HG03378 (cell line): ENCODE measurements around the gene FAAP20.

ENCODE experiments used
- ATAC-seq: cut with Tn5 transposase; IDR thresholded peaks from one replicate; pipeline ENCODE4 v1.9.1; 2021; ENCODE audit warnings: mild to moderate bottlenecking, moderate library complexity; ENCODE audit not compliant: unreplicated experiment

Gene FAAP20

DNA sequence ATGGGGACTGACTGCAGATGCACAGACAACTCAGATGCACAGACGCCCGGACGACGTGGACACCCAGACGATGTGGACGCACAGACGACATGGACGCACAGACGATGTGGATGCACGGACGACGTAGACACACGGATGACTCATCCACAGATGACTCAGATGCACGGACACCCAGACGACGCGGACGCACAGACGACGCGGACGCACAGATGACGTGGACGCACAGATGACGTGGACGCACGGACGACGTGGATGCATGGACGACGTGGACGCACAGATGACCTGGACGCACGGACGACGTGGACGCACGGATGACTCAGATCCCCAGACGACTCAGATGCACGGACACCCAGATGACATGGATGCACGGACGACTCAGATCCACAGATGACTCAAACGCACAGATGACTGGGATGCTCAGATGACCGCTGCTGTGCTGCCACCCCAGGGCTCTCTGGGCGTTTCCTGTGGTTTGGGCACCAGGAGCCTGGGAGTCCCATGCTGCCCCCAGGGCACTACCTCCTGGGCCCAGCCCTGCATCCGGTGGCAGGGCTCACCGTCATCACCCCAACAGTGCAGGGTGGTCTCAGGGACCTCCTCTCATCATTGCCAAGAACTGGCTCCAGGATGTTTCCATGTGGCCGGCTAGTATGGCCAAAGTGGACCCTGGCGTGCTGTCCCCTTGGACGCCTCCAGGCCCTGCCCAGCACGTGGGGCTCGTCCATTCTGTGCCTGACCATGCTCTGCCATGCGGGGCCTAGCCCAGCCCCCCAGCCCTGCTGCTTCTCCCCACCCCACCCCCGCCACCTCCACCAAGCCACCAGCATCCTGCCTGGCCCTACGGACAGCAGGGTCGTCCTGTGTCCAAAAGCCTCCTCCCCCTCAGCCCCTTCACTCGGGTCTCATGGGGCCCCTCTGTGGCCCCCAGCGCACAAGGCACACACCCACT lies 14.0 kb downstream of the FAAP20 start:
- no peak for ATAC-seq

DNA sequence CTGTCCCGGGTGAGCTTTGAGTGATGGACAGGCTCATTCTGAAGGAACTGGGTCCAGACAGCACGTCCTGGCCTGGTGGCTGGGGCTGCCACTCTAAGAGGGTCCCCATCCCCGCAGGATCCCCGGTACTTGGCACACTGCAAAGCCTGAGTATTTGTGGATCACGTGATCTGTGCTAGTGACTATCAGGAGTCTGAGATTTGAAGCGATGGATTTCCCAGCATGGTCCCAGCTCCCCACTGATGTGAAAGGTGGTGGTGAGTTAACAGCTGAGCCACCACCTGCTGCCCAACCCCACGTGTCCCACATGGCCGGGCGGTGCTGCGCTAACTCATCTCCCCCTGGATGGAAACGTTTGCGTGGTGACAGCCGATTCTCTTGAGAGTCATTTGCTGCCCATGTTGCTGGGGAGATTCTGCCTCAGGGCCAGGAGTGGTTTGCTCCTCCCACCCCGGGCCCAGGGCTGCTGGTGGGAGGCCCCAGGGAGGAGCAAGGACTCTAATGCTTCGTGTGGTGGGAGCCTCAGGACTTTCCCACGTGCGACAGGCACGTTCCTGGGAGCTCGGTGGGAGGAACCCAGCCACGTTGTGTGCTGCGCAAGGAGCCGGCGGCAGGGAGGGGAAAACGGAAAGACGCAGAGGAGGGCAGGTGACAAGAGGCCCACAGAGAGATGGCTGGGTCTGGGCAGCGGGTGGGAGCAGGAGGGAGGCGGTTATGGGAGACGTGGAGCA lies 15.1 kb downstream of the FAAP20 start:
- ATAC-seq = no peak

DNA sequence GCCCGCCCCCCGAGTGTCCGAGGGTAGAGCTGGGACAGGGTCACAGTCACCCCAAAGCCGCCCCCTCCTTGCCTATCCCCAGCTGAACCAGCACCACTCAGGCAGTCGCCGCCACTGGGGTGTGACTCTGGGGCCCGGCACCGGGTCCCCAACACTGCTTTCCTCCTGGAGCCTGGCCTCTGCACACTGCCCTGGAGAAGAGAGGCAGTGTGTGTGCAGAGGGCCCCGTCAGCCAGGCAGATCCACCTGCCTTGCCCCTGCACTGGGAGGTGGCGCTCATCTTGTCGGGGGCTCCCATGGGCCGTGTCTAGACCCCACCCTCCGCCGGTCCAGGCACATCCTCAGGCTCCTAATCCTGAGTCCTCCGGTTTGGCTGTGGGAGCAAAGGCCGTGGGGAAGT lies 15.7 kb downstream of the FAAP20 start:
- no peak for ATAC-seq

DNA sequence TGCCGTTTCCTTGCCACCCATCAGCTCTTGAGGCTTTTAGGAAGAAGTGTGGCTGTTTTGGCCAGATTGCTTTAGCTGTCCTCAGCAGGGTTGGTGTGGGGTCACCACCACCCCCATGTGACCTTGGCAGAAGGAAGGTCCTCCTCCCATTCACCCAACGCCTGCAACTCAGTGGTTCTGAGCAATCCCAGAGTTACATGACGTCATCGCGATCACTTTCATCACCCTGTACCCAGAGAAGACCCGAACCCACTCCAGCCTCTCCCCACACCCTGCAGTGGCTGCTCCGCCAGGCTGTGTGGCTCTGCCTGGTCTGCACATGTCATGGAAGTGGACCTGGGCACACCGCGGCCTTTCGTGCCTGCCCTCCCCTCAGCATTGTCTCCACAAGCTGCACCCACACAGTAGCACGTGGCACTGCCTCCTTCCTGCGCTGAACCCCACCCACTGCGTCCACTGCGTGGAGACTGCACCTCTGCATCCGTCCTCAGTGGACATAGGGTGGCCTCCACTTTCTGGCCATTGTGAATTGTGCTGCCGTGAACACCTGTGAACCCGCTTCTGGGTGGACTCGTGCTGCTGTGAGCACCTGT lies 16.5 kb downstream of the FAAP20 start:
- ATAC-seq = no peak

DNA sequence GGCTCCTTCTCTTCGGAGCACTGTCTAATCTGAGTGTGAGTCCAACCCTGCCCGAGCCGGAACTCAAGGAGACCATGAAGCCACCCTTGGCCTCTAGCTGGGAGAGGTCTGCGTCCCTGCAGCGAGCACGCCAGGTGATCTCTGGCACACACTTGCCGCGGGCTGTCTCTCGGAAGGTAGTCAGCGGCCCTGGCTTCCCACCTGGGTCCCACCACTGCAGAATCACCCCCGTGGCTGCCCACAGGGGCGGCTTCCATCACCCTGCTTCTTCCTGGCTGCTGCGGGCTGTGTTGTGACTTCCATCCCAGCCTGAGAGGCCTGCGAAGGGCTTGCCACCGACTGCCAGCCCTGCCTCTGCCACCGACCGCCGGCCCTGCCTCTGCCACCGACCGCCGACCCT lies 17.0 kb downstream of the FAAP20 start:
- ATAC-seq = no peak

DNA sequence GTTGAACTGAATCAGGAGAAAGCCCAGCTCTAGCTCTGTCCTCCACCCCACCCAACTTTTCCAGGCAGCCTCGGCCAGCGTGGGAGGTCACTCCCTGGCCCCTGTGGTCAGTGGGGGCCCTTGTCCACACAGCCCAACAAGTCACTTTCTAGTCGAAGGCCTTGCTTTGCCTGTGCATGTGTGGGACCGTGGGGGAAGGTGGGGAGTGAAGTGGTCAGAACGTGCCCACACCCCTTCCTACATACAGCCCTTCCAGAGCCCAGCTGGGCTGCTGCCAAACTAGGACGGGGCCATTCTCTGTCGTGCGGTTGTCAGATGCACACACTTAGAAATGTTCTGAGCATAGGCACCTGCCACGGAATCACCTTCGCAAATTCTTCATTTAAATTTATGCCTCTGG lies 18.0 kb downstream of the FAAP20 start:
- ATAC-seq = no peak

DNA sequence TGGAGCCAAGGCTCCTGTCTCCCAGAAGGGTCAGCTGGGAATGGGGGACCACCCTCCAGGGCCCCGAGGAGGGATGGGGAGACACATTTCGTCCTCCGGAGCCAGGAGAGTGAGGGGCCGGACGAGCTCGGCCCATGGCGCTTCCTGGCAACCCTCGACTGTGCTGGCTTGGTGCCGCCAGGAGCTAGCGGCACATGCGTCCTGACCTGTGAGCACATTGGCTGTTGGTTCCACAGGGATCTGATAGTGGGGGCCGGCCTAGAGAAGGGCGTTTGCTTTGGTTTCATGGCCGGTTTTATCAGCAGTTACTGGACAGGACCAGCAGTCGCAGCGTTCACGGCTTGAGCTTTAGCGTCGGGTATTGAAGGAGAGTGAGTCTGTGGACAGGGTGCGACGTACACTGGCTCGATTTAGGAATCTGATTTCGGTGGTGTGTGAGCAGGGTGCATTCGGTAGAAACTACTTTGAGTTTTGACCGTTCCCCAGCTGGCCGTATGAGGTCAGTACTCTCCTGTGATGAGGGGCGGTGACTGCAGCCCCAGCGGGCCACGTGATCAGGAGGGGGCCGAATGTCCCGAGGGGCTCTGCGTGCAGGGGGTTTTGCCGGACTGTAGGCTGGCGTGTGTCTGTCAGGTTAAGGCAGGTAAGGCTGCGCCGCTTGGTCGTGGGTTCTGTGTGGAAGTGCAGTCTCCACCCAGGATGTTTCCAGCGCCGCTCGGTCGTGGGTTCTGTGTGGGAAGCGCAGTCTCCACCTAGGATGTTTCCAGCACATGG lies 18.7 kb downstream of the FAAP20 start:
- no peak for ATAC-seq

DNA sequence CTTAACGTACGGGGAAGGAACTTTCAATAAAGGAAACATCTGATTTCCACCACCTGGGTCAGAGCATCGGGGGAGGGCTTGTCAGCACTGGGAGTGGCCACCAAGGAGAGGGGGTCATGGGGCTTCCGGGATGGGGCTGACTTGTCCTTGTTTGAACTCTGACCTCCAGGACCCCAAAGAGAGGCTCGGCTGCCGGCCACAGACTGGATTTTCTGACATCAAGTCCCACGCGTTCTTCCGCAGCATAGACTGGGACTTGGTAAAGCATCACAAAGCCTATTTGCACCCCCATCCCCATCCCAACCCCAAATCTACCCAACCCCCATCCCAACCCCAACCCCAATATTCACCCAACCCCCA lies 19.5 kb downstream of the FAAP20 start:
- ATAC-seq = no peak

DNA sequence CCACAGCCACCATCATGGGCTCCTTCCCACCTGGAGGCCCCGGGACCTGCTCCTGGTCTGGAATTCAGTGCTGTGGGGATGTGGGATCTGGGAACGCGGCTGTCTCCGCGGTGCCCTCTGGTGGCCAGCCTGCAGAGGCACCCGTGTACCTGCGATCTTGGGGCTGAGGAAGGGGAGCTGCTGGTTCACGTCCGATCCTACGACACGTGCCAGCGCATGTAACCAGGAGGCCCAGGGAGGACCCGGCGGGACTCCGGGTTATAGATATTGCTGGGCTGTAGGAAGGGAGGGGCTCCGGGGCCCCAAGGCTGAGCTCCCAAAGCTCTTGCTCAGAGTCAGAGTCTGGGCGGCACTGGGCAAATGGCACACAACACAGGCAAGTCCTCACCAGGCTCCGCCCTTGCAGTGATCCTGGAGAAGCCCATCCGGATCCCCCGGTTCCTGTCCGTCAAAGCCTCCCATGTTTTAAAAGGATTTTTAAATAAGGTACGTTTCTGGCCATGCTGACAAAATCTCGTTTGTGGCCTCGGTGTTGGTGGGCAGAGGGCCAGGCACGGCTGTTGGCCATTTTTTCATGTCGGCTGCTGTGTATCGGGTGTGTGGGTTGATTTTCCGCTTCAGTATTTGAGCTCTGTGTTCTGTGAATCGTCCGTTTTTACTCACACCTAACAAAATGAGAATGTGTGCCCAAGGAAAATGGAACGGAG lies 20.1 kb downstream of the FAAP20 start:
- ATAC-seq = no peak

DNA sequence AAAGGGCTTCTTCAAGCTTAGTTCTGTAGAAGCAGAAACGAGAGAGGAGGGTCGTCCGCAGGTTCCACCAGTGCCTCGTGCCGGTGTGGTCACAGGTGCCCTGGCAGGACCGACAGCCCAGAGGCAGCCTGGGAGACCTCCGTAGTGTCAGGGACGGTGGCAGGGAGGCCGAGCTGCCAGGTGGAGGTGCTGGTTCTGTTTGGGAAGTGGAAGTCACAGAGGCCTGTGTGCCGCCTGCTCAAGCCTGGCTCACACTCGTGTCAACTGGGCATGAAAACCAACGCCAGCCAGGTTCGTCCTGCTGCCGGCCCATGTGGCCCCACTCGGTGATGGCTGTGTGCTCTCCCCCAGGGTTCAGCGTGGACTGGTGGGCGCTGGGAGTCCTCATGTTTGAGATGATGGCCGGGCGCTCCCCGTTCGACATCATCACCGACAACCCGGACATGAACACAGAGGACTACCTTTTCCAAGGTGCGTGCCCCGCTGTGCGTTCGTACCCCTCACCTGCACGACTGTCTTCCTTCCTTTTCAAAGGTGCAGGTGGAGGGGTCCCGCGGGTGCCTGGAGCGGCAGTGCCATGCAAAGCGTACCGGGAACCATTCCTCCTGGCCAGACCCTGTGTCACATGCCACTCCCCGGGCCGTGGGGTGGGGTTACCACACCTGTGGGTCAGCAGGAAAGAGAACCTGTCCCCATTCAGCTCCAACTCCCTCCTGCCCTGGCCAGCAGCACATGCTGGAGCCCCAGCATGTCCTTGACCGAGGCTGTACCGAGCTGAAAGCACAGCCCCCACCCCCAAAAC lies 20.8 kb downstream of the FAAP20 start:
- ATAC-seq = no peak

DNA sequence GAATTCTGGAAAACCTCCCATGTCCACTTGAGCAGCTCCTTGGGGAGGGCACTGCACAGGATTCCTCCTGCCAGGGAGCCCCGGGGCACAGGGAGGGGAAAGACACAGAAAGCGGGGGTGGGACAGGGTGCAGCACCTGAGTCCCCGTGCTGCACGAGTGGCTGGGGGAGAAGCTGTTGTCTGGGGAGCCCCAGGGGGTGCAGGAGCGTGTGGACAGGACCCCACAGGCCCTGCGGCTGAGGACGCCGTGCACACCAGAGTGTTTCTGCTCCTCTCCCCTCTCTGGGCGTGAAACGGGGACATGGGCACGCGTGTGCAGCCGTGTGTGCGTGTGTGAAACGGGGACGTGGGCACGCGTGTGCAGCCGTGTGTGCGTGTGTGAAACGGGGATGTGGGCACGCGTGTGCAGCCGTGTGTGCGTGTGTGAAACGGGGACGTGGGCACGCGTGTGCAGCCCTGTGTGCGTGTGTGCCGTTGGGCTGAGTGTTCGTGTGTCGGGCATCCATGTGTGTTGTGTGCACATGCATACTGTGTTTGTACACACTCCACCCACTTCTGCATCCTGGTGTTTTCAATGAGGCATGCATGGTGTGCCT lies 21.9 kb downstream of the FAAP20 start:
- no peak for ATAC-seq

DNA sequence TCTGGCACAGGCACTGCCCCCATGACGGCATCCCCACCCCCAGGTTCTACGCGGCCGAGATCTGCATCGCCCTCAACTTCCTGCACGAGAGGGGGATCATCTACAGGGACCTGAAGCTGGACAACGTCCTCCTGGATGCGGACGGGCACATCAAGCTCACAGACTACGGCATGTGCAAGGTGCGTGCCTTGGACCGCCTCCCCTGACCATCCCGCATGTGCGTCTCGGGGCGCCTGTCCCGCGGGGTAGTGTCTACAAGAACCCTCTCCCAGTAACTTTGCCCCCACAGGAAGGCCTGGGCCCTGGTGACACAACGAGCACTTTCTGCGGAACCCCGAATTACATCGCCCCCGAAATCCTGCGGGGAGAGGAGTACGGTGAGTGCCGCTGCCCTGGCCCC lies 22.6 kb downstream of the FAAP20 start:
- no peak for ATAC-seq

DNA sequence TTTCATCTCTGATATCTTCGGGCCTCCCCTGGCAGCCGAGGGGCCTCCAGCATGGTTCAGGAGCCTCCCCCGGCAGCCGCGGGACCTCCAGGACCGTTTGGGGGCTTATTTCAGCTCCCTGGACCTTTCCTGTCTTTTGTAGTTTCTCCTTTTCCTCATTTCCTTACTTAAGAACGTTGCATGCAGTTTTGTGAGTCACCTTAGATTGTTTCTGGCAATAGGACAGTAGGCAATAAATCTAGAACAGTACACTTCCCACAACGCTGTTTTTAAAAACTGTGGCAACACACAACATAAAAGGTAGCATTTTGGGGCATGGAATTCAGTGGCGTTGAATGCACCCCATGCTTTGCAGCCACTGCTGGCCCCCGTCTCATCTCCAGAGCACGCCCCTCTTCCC lies 24.4 kb downstream of the FAAP20 start:
- no peak for ATAC-seq

DNA sequence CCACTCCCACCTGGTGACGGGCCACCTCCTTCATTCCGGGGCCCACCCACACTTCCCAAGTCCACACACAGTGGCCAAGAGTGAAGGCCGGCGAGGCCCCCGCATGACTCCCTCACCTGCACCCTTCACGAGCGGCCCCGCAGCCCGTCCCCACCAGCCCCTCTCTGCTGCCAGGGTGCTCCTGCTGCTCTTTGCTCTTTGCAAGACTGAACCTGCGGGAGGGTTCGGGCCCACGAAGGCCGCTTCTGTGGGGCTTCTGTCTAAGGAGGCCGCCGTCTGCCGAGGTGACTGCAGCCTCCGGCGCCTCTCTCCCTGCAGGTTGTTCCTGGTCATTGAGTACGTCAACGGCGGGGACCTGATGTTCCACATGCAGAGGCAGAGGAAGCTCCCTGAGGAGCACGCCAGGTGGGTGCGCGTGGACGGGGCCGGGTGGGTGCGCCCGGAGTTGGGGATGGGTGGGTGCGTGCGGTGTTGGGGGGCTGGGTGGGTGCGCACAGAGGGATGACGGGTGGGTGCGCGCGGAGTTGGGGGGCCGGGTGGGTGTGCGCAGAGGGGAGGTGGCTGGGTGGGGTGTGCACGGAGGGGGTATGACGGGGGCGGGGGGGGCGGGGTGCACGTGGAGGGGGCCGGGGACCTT lies 25.3 kb downstream of the FAAP20 start:
- no peak for ATAC-seq

DNA sequence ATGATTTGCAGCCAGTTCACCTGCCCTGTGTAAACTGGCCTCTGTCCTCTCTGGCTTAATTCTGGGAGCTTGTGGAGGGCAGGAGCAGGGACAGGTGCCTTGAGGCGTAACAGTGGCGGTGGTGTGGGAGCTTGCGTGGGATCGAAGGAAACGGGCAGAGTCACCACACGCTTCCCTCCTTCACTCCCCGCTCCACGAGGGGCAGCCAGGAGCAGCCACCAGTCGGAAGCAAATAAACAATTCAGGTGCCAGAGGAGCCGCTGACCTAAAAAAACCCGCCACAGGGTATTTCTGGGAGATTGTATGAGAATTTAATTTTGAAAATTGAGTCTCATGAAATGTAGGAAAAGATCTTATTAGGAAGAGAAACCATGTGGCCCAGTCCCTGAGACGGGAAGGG lies 26.0 kb downstream of the FAAP20 start:
- ATAC-seq = no peak

DNA sequence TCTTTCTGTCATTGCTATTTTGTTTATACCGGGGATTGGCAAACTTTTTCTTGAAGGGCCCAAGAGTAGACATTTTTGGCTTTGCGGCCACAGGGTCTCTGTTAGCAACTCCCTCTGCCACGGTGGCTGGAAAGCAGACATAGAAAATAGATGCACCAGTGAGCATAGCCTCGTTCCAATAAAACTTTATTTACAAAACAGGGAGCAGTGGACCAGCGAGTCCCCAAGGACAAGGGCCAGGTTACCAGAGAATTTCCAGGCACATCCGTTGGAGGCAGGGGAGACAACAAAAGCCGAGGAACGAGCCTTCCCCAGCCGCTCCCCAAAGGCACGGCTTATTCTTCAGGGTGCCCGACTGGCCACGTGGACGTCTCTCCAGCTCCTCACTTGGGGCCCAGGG lies 26.5 kb downstream of the FAAP20 start:
- no peak for ATAC-seq

DNA sequence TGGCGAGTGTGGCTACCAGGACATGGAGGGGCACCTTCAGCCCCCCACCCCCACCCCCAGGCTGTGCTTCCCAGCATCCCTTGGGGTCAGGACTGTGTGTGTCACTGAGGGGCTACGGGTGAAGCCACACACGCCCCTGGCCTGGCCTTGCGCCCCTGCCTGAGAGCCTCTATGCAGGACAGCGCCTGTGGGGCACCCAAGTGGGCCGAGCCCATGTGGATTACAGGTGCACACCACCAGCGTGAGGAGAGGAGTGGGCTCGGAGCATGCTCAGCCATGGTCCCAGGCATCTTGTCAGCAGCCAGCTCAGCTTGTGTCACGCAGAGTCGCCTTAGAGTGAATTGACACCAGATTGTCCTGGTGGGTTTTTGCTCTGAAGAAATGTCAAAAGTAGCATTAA lies 27.9 kb downstream of the FAAP20 start:
- no peak for ATAC-seq

DNA sequence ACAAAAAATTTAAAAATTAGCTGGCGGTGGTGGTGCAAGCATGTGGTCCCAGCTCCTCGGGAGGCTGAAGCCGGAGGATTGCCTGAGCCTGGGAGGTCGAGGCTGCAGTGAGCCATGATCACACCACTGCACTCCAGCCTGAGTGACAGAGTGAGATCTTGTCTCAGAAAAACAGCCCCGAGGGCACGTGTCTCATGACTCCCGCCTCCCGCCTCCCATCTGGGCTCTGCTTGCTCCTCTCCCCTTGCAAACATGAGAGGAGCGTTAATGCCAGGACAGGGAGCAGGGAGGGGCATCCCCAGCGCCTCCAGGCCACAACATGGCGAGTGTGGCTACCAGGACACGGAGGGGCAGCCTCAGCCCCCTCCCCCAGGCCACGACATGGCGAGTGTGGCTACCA lies 28.3 kb downstream of the FAAP20 start:
- ATAC-seq = no peak

DNA sequence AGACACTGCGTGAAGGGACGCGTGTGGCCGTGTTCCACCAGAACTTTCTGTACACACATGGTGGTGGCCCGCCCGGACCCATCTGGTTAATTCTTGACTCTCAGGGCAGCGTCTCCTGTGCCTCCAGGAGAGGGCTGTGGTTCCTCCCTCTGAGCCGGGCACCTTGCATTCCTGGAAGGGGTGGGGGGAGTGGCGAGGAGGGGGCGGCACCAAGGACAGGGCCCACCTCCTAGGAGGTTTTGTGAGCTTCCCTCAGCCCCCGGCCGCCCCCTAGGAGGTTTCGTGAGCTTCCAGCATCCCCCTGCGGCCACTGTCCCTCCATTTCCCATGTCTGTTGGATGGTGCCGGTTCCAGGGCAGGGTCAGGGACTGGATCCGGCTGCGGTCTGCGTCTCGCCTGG lies 28.9 kb downstream of the FAAP20 start:
- ATAC-seq = no peak
